Subcutaneous preadipocyte (primary cell): ENCODE results near the gene MAN2B2. TPM values are rescaled to one million over a fixed set of nuclear protein-coding genes. Genes with fewer than 3 reads are reported as not detected.

ENCODE experiments used
- total RNA-seq: library from RNA; depleted of rRNA; stranded (reverse); fragments of >200 nt; gene quantifications from 2 replicates; pipeline ENCODE4 v1.2.3, GENCODE V29; 2012

The MAN2B2 gene
- 7.8 and 11.0 TPM in 2 replicates for total RNA-seq

GRCh38 chr4:6574747-6575502 lies at the start of gene MAN2B2:
TSS of gene MAN2B2 (plus strand) at chr4:6575189. CDS start at chr4:6575211, 22 bp downstream.

GRCh38 chr4:6640292-6641163 lies 65.5 kb downstream of the MAN2B2 start, which contains the start of gene MRFAP1:
TSS of gene MRFAP1 (plus strand) at chr4:6640685. CDS start at chr4:6640863, 178 bp downstream.

Other genes starting within 250 kb of the MAN2B2 start
- gene PPP2R2C, start 102.6 kb upstream of the MAN2B2 start, total RNA-seq, result under 0.01 and 0.20 TPM in 2 replicates
- 83.5 and 86.3 TPM in 2 replicates for gene MRFAP1, start 65.5 kb downstream of the MAN2B2 start, total RNA-seq
- gene S100P, start 118.7 kb downstream of the MAN2B2 start, total RNA-seq, result 0.20 TPM in 1 of 2 replicates, not detected in the other
- 29.0 and 29.7 TPM in 2 replicates for gene MRFAP1L1, start 134.7 kb downstream of the MAN2B2 start, total RNA-seq
- gene BLOC1S4, start 141.0 kb downstream of the MAN2B2 start, total RNA-seq, result 9.4 and 11.8 TPM in 2 replicates
- 11.0 and 16.0 TPM in 2 replicates for gene KIAA0232, start 207.5 kb downstream of the MAN2B2 start, total RNA-seq